Caco-2 (cell line): ENCODE data around the gene PARD3B. TPM values are rescaled to one million over a fixed set of nuclear protein-coding genes. Genes with fewer than 3 reads are reported as not detected.

Experiments used
- BruUV-seq: library from RNA; stranded (reverse); fragments of 400-500 nt; replicated peaks from 2 replicates; lab custom pipeline; 2021; lab: Mats Ljungman, UMichigan
- CTCF ChIA-PET: fragments of 300-600 bp; sonication (Branson Sonifier 250); formaldehyde crosslinking; loops from one replicate; lab custom pipeline; 2022; ENCODE audit warnings: antibody characterized with exemption; lab: Charles Lee
- POLR2A ChIA-PET: fragments of 300-600 bp; sonication (Branson Sonifier 250); formaldehyde crosslinking; loops from one replicate; lab custom pipeline; 2022; ENCODE audit warnings: antibody characterized with exemption; lab: Charles Lee
- DNase-seq, 2 experiments: peaks; one replicate each; pipeline versions ENCODE4 v3.0.0 to v3.0.0-alpha.2; 2020 to 2022
- H3K27me3 ChIP-seq: replicated peaks from 2 replicates; pipeline ENCODE4 v1.6.0; 2011; ENCODE audit warnings: low read length; ENCODE audit not compliant: control insufficient read depth, insufficient read depth
- H3K36me3 ChIP-seq: 2 replicates; pipeline ENCODE4 v1.5.1; 2011; ENCODE audit warnings: low read length; ENCODE audit not compliant: control insufficient read depth, insufficient read depth
- H3K4me1 ChIP-seq: fragments of 250-450 bp; sonication (Bioruptor Pico); 2 replicates; pipeline ENCODE4 v1.5.1; 2020; ENCODE audit warnings: mild to moderate bottlenecking
- H3K4me3 ChIP-seq: 2 replicates; pipeline ENCODE4 v1.5.1; 2011; ENCODE audit warnings: low read depth, mild to moderate bottlenecking, control low read depth, low read length
- H3K9me3 ChIP-seq: fragments of 250-450 bp; sonication (Bioruptor Pico); 2 replicates; pipeline ENCODE4 v1.5.1; 2020; ENCODE audit warnings: mild to moderate bottlenecking, moderate library complexity
- H3K27ac Mint-ChIP-seq: one replicate; pipeline ENCODE4 v1.8.0; 2022; ENCODE audit warnings: mixed read lengths; ENCODE audit not compliant: unreplicated experiment
- H3K27me3 Mint-ChIP-seq: one replicate; pipeline ENCODE4 v1.8.0; 2022; ENCODE audit warnings: mixed read lengths; ENCODE audit not compliant: insufficient read depth, unreplicated experiment
- H3K36me3 Mint-ChIP-seq: one replicate; pipeline ENCODE4 v1.8.0; 2022; ENCODE audit warnings: mild to moderate bottlenecking, mixed read lengths; ENCODE audit not compliant: insufficient read depth, unreplicated experiment
- H3K4me1 Mint-ChIP-seq: one replicate; pipeline ENCODE4 v1.8.0; 2022; ENCODE audit warnings: low read depth, mixed read lengths; ENCODE audit not compliant: unreplicated experiment
- H3K4me3 Mint-ChIP-seq: one replicate; pipeline ENCODE4 v1.8.0; 2022; ENCODE audit warnings: mild to moderate bottlenecking, moderate library complexity, mixed read lengths; ENCODE audit not compliant: unreplicated experiment
- H3K9me3 Mint-ChIP-seq: one replicate; pipeline ENCODE4 v1.8.0; 2022; ENCODE audit warnings: mixed read lengths; ENCODE audit not compliant: unreplicated experiment
- CTCF ChIP-seq, 2 experiments: fragments of 200-600 bp in 1 of 2; IDR thresholded peaks; 1 replicate in 1 of 2; 2 replicates in 1 of 2; pipeline versions ENCODE4 v1.5.1 to v1.8.0; 2011 to 2022; ENCODE audit warnings: antibody characterized with exemption in 1 of 2, control low read depth in 1 of 2, inconsistent platforms in 1 of 2, low read depth in 1 of 2, low read length in 1 of 2, mild to moderate bottlenecking in 1 of 2, moderate library complexity in 1 of 2; ENCODE audit not compliant: insufficient read depth in 1 of 2, severe bottlenecking in 1 of 2, unreplicated experiment in 1 of 2
- intact Hi-C: fragments of 100-400 bp; cut with micrococcal nuclease; formaldehyde crosslinking; loops from one replicate; pipeline ENCODE4 v1.10.0; 2022; ENCODE audit not compliant: unreplicated experiment
- total RNA-seq: library from RNA; stranded (reverse); gene quantifications from 2 replicates; pipeline ENCODE4 v1.2.3, GENCODE V29; 2022

The PARD3B gene
- total RNA-seq, 1 experiment from 2014 or later: 68.9 TPM

- Histone ChIP-seq H3K4me3 (no peak overlapping the region), H3K27me3 (no peaks in the 10 kb centered on the region), H3K9me3 (no peaks in the 10 kb centered on the region), H3K36me3 (no peaks in the 10 kb centered on the region), H3K4me1 (peaks cover 14% of the 10 kb centered on the region)
- ChIA-PET CTCF (no interaction called here), POLR2A (no interaction called here)
- no TSS peak for BruUV-seq
- H3K27ac Mint-ChIP-seq: no peak overlapping the region
- DNase-seq: no peak
- H3K4me3 Mint-ChIP-seq: no peak overlapping the region
- H3K4me1 Mint-ChIP-seq: peaks cover 23% of the 10 kb centered on the region
- intact Hi-C loops: no loop called here
- H3K27me3 Mint-ChIP-seq: no peaks in the 10 kb centered on the region
- H3K9me3 Mint-ChIP-seq: no peaks in the 10 kb centered on the region
- TF ChIP-seq CTCF (IDR thresholded peaks at IDR 0.05; ENCODE audit: insufficient read depth in 1 of 2, low read depth in 1 of 2, low read length in 1 of 2, severe bottlenecking in 1 of 2, unreplicated experiment in 1 of 2): no peak
- no peaks in the 10 kb centered on the region for H3K36me3 Mint-ChIP-seq
Observed at GRCh38 chr2:205020673-205021072, 475.4 kb downstream of the PARD3B start.

- intact Hi-C loops: no loop called here
- CTCF ChIA-PET: no interaction called here
Observed at GRCh38 chr2:205022841-205023240, 477.6 kb downstream of the PARD3B start.

GRCh38 chr2:205024822-205025518, 479.7 kb downstream of the PARD3B start:
- H3K27me3 ChIP-seq: no peaks in the 10 kb centered on the region
- Mint-ChIP-seq H3K4me3 (no peak overlapping the region), H3K4me1 (peaks cover 18% of the 10 kb centered on the region), H3K9me3 (no peaks in the 10 kb centered on the region), H3K36me3 (no peaks in the 10 kb centered on the region), H3K27ac (no peak overlapping the region), H3K27me3 (no peaks in the 10 kb centered on the region)
- H3K4me3 ChIP-seq: no peak overlapping the region
- CTCF ChIA-PET: no interaction called here
- no peaks in the 10 kb centered on the region for H3K9me3 ChIP-seq
- POLR2A ChIA-PET: no interaction called here
- no TSS peak for BruUV-seq
- DNase-seq: no peak
- no peak for TF ChIP-seq CTCF (IDR thresholded peaks at IDR 0.05; ENCODE audit: insufficient read depth in 1 of 2, low read depth in 1 of 2, low read length in 1 of 2, severe bottlenecking in 1 of 2, unreplicated experiment in 1 of 2)
- intact Hi-C loops: no loop called here
- H3K4me1 ChIP-seq: peaks cover 4% of the 10 kb centered on the region; the same call in 1 of the 2 replicates
- H3K36me3 ChIP-seq: no peaks in the 10 kb centered on the region

More at GRCh38 chr2:205022841-205023240, 477.6 kb downstream of the PARD3B start:
- no peaks in the 10 kb centered on the region for H3K36me3 ChIP-seq
- 0 out of 2 replicates have a peak, but pooled peaks cover 3% of the 10 kb centered on the region for H3K4me1 ChIP-seq
- H3K4me3 Mint-ChIP-seq: no peak overlapping the region
- no peaks in the 10 kb centered on the region for H3K27me3 ChIP-seq
- BruUV-seq: no TSS peak
- POLR2A ChIA-PET: no interaction called here
- no peak overlapping the region for H3K4me3 ChIP-seq
- no peaks in the 10 kb centered on the region for H3K9me3 Mint-ChIP-seq
- TF ChIP-seq CTCF (IDR thresholded peaks at IDR 0.05; ENCODE audit: insufficient read depth in 1 of 2, low read depth in 1 of 2, low read length in 1 of 2, severe bottlenecking in 1 of 2, unreplicated experiment in 1 of 2): no peak
- no peaks in the 10 kb centered on the region for H3K27me3 Mint-ChIP-seq
- H3K4me1 Mint-ChIP-seq: peaks cover 11% of the 10 kb centered on the region
- H3K9me3 ChIP-seq: no peaks in the 10 kb centered on the region
- no peaks in the 10 kb centered on the region for H3K36me3 Mint-ChIP-seq
- no peak for DNase-seq
- no peak overlapping the region for H3K27ac Mint-ChIP-seq
